Gastroesophageal sphincter (tissue), 4 donors: Measurements from ENCODE around the gene GLUL. TPM values are rescaled to one million over a fixed set of nuclear protein-coding genes. Genes with fewer than 3 reads are reported as not detected.

Experiments used
- ATAC-seq: fragments of 150-250 bp; one replicate; pipeline ENCODE4 v1.9.1; 2016; ENCODE audit warnings: mild to moderate bottlenecking, moderate library complexity
- H3K27ac ChIP-seq, 4 donors: fragments of 200-600 bp; sonication (generic) in 3 of 4; 1 replicate in 3 of 4; 2 replicates in 1 of 4; pipeline ENCODE4 v1.5.1; 2016 to 2019
- H3K27me3 ChIP-seq: fragments of 200-600 bp; sonication (generic); one replicate; pipeline ENCODE4 v1.5.1; 2019
- H3K36me3 ChIP-seq, 2 donors: fragments of 200-600 bp; sonication (generic); one replicate each; pipeline ENCODE4 v1.5.1; 2019; ENCODE audit warnings: control low read depth in 1 of 2
- H3K4me1 ChIP-seq, 3 donors: fragments of 200-600 bp; sonication (generic); 1 replicate in 2 of 3; 2 replicates in 1 of 3; pipeline ENCODE4 v1.5.1; 2016 to 2019; ENCODE audit warnings: control low read depth in 2 of 3
- H3K4me3 ChIP-seq, 2 donors: fragments of 200-600 bp; sonication (generic); one replicate each; pipeline ENCODE4 v1.5.1; 2019; ENCODE audit warnings: mild to moderate bottlenecking in 1 of 2, moderate library complexity in 1 of 2
- H3K9me3 ChIP-seq, 3 donors: fragments of 200-600 bp; sonication (generic); one replicate each; pipeline ENCODE4 v1.5.1; 2017 to 2019; ENCODE audit warnings: control low read depth in 2 of 3
- CTCF ChIP-seq, 4 experiments: fragments of 200-600 bp in 2 of 4; fragments of 450-650 bp in 2 of 4; sonication (generic) in 1 of 4; IDR thresholded peaks; one replicate each; pipeline ENCODE4 v1.5.1; 2017 to 2019; ENCODE audit warnings: antibody characterized with exemption in 4 of 4, mild to moderate bottlenecking in 2 of 4, moderate library complexity in 2 of 4
- EP300 ChIP-seq: sonication (generic); formaldehyde crosslinking; IDR thresholded peaks from one replicate; pipeline ENCODE4 v1.6.1; 2017; ENCODE audit warnings: antibody characterized with exemption, mild to moderate bottlenecking
- POLR2A ChIP-seq, 2 donors: fragments of 450-650 bp; IDR thresholded peaks; one replicate each; pipeline ENCODE4 v1.6.1; 2017; ENCODE audit warnings: antibody characterized with exemption in 2 of 2, mild to moderate bottlenecking in 2 of 2, moderate library complexity in 1 of 2
- POLR2AphosphoS5 ChIP-seq: sonication (generic); formaldehyde crosslinking; IDR thresholded peaks from one replicate; pipeline ENCODE4 v1.6.1; 2017; ENCODE audit warnings: antibody characterized with exemption
- WGBS, 2 donors: methylation state at CpG; one replicate each; pipeline ENCODE4 v1.1.5; 2018; ENCODE audit warnings: low coverage in 1 of 2; 5-methylcytosine and 5-hydroxymethylcytosine counted together
- total RNA-seq, 4 donors: library from RNA; depleted of rRNA; stranded (reverse); fragments of >200 nt; gene quantifications; one replicate each; pipeline ENCODE4 v1.1.0, GENCODE V29; 2016

GLUL gene
- total RNA-seq, 4 donors from 2014 or later: 2,239 to 3,071 (median 2,830) TPM

DNA sequence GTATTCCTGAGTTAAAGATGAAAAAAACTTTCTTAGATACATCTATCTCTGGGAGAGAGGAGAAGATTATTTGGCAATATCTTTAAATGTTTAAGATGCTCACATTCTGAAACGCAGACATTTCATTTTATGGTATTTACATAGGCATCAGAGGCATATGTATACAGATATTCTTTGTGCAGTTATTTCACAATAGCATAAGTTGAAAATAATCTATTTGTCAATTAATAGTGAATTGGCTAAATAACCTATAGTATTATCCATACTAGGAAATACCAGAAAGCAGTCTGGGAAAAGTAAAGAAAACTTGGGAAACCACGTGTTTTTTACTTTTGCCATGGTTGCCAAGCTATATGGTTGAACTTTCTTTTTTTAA, 35.9 kb downstream of the GLUL start:
- ATAC-seq: no peak

DNA sequence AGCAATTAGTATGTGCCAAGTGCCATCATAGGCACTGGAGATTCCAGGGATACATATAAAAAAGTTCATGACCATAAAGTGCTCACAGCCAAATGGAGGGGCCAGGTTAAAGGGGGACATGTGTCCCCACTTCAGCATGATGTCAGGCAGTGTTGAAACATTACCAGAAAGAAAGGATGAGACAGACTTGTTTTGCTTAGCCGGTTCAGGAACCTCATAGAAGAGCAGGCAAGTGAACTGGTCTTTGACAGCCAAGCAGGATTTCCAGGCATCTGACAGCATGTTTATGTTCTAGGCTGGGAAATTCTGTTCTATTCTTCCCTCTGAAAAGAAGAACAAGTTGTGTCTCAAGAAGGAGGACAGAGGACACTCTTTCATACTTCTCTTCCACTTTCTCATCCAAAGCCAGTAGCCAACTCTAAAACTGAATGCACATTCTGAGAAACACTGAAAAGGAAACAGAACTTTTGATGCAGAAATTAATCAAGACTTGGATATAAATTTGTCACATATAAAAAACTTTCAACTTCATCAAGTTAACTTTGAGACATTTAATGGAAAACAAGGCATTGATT, 39.7 kb downstream of the GLUL start:
- Histone ChIP-seq H3K27ac (peak overlapping the region; percentile 65 to 81 (median 68)), H3K9me3 (no peaks in the 10 kb centered on the region), H3K36me3 (no peaks in the 10 kb centered on the region), H3K27me3 (no peaks in the 10 kb centered on the region), H3K4me3 (no peak overlapping the region), H3K4me1 (peaks cover 7 to 50% (median 7%) of the 10 kb centered on the region in 3 donors)
- 30 to 43% methylated on average over 1 of the region's 1 CpG for WGBS, 2 donors
- TF ChIP-seq POLR2AphosphoS5 (peak; percentile 86), CTCF (IDR thresholded peaks at IDR 0.05) (no peak)
- peak; percentile 61 for ATAC-seq

More for the DNA sequence above, 35.9 kb downstream of the GLUL start:
- no peak for TF ChIP-seq EP300
- TF ChIP-seq POLR2AphosphoS5: no peak
- no peak for TF ChIP-seq POLR2A (IDR thresholded peaks at IDR 0.05)
- TF ChIP-seq CTCF (IDR thresholded peaks at IDR 0.05): no peak
- H3K4me1 ChIP-seq: peaks cover 0 to 29% (median 3%) of the 10 kb centered on the region in 3 donors
- H3K36me3 ChIP-seq: no peaks in the 10 kb centered on the region
- WGBS, 2 donors: 90 to 100% methylated on average over 2 of the region's 2 CpGs
- no peaks in the 10 kb centered on the region for H3K27me3 ChIP-seq
- no peak overlapping the region for H3K4me3 ChIP-seq
- H3K27ac ChIP-seq: no peak overlapping the region
- H3K9me3 ChIP-seq: no peaks in the 10 kb centered on the region

GRCh38 chr1:182350839-182351238, 40.8 kb downstream of the GLUL start:
- H3K4me1 ChIP-seq: peaks cover 7 to 50% (median 7%) of the 10 kb centered on the region in 3 donors
- TF ChIP-seq CTCF (IDR thresholded peaks at IDR 0.05): no peak
- no peak for TF ChIP-seq POLR2A (IDR thresholded peaks at IDR 0.05)
- no peak for TF ChIP-seq EP300
- TF ChIP-seq POLR2AphosphoS5: peak; percentile 89
- H3K27me3 ChIP-seq: no peaks in the 10 kb centered on the region
- 88% methylated on average over 2 of the region's 2 CpGs; no CpG with 5 or more reads in 1 of the 2 donors for WGBS, 2 donors
- peak; percentile 76 for ATAC-seq
- H3K27ac ChIP-seq: peak overlapping the region; percentile 68 to 86 (median 75)
- H3K4me3 ChIP-seq: no peak overlapping the region
- H3K9me3 ChIP-seq: no peaks in the 10 kb centered on the region
- H3K36me3 ChIP-seq: no peaks in the 10 kb centered on the region

DNA sequence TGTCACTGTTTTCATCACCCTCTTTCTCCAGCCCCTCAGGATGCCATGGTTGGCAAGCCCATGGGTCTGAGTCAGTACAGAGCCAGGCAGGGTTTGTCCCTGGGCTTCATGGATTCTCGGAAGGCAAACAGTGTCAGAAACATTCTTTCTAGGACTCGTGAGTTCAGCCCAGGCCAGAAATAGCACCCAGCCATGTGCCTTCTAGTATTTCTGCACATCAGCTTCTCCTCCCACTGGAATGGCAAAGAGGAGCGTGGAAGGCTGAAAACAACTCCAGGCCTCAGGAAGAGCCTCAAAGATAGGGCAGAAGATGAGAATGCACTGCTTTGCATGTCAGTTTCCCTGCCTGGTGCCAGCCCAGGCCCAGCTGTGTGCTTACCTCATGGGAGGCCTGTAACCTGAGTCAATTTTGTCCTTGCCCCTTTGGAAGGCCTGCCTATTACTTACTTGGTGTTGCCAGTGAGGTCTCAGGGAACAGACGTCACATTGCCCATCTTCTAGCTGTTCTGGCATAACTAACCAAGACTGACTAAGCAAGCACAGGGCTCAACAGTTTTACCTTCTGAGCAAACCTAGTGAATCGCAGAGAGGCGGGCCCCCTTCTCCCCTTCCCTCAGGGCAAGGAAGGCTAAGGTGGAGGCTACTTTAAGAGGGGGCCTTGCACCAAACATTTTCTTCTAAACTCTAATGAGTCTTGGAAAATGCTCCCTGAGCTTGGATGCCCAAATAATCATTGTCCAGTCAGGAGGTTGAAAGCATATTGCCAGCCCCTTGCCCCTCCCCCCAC, 42.4 kb downstream of the GLUL start:
- H3K4me3 ChIP-seq: no peak overlapping the region
- H3K9me3 ChIP-seq: no peaks in the 10 kb centered on the region
- peak; percentile 87 for ATAC-seq
- H3K27me3 ChIP-seq: no peaks in the 10 kb centered on the region
- TF ChIP-seq CTCF (IDR thresholded peaks at IDR 0.05): no peak
- peak; percentile 96 for TF ChIP-seq POLR2AphosphoS5
- H3K27ac ChIP-seq: peak overlapping the region; percentile 72 to 86 (median 78)
- peaks cover 7 to 50% (median 7%) of the 10 kb centered on the region in 3 donors for H3K4me1 ChIP-seq
- 79% methylated on average over 4 of the region's 6 CpGs; no CpG with 5 or more reads in 1 of the 2 donors for WGBS, 2 donors
- H3K36me3 ChIP-seq: no peaks in the 10 kb centered on the region

GRCh38 chr1:182347019-182347418, 44.6 kb downstream of the GLUL start:
- Histone ChIP-seq H3K4me3 (no peak overlapping the region), H3K4me1 (peaks cover 7 to 41% (median 7%) of the 10 kb centered on the region in 3 donors), H3K27me3 (no peaks in the 10 kb centered on the region), H3K36me3 (no peaks in the 10 kb centered on the region), H3K9me3 (no peaks in the 10 kb centered on the region), H3K27ac (no peak overlapping the region)
- TF ChIP-seq POLR2A (IDR thresholded peaks at IDR 0.05): no peak
- no peak for TF ChIP-seq CTCF (IDR thresholded peaks at IDR 0.05)
- TF ChIP-seq POLR2AphosphoS5: no peak
- no peak for TF ChIP-seq EP300
- ATAC-seq: no peak
- 83 to 88% methylated on average over 5 of the region's 5 CpGs for WGBS, 2 donors
